Activated naive CD8-positive, alpha-beta T cell treated with anti-CD3 and anti-CD28 coated beads for 36 hours (primary cell): ENCODE data around the gene INHBC. TPM values are rescaled to one million over a fixed set of nuclear protein-coding genes. Genes with fewer than 3 reads are reported as not detected.
"Not testable (repeated sequence)": the region's sequence is repeated elsewhere in the genome, so short reads cannot be mapped to it uniquely, and the experiment has no call there.

Experiments used
- DNase-seq: peaks from one replicate; pipeline ENCODE4 v3.0.0; 2021
- H3K27ac Mint-ChIP-seq: one replicate; pipeline ENCODE4 v1.8.0; 2022; ENCODE audit warnings: mild to moderate bottlenecking, moderate library complexity, mixed read lengths
- H3K27me3 Mint-ChIP-seq: one replicate; pipeline ENCODE4 v1.8.0; 2022; ENCODE audit warnings: mild to moderate bottlenecking, mixed read lengths
- H3K36me3 Mint-ChIP-seq: one replicate; pipeline ENCODE4 v1.8.0; 2021; ENCODE audit warnings: mild to moderate bottlenecking, mixed read lengths
- H3K4me1 Mint-ChIP-seq: one replicate; pipeline ENCODE4 v1.8.0; 2021; ENCODE audit warnings: mixed read lengths
- H3K4me3 Mint-ChIP-seq: one replicate; pipeline ENCODE4 v1.8.0; 2022; ENCODE audit warnings: mild to moderate bottlenecking, moderate library complexity, mixed read lengths
- H3K9me3 Mint-ChIP-seq: one replicate; pipeline ENCODE4 v1.8.0; 2022; ENCODE audit warnings: mixed read lengths
- total RNA-seq, 2 experiments: library from RNA; stranded (reverse); gene quantifications; one replicate each; pipeline ENCODE4 v1.2.3, GENCODE V29; 2021

Gene INHBC
- total RNA-seq, 2 experiments from 2014 or later = not detected

GRCh38 chr12:57441393-57441792 is 6.8 kb downstream of the INHBC start:
- H3K9me3 Mint-ChIP-seq, H3K4me1 Mint-ChIP-seq, H3K27ac Mint-ChIP-seq: not testable (repeated sequence)

GRCh38 chr12:57441846-57442427 is 7.4 kb downstream of the INHBC start:
- H3K36me3 Mint-ChIP-seq = no peaks in the 10 kb centered on the region
- peaks cover 3% of the 10 kb centered on the region for H3K9me3 Mint-ChIP-seq
- no peak overlapping the region for H3K4me3 Mint-ChIP-seq
- no peak for DNase-seq
- no peak overlapping the region for H3K27ac Mint-ChIP-seq
- no peaks in the 10 kb centered on the region for H3K27me3 Mint-ChIP-seq
- H3K4me1 Mint-ChIP-seq = no peaks in the 10 kb centered on the region

More at GRCh38 chr12:57441393-57441792, 6.8 kb downstream of the INHBC start:
- H3K4me3 Mint-ChIP-seq, H3K36me3 Mint-ChIP-seq, DNase-seq, H3K27me3 Mint-ChIP-seq: not testable (repeated sequence)

- not testable (repeated sequence) for H3K4me1 Mint-ChIP-seq, DNase-seq, H3K9me3 Mint-ChIP-seq, H3K4me3 Mint-ChIP-seq, H3K36me3 Mint-ChIP-seq, H3K27me3 Mint-ChIP-seq, H3K27ac Mint-ChIP-seq
These were observed 9.8 kb downstream of the INHBC start for GRCh38 chr12:57444337-57444736.

- no peaks in the 10 kb centered on the region for H3K36me3 Mint-ChIP-seq
- H3K4me1 Mint-ChIP-seq = no peaks in the 10 kb centered on the region
- H3K27me3 Mint-ChIP-seq = no peaks in the 10 kb centered on the region
- no peak overlapping the region for H3K27ac Mint-ChIP-seq
- H3K4me3 Mint-ChIP-seq = no peak overlapping the region
- peaks cover 3% of the 10 kb centered on the region for H3K9me3 Mint-ChIP-seq
- DNase-seq = no peak
These were observed 10.2 kb downstream of the INHBC start for GRCh38 chr12:57444744-57445143.

GRCh38 chr12:57446292-57446960 is 11.8 kb downstream of the INHBC start:
- no peak for DNase-seq
- Mint-ChIP-seq H3K4me1 (no peaks in the 10 kb centered on the region), H3K27me3 (no peaks in the 10 kb centered on the region), H3K9me3 (peaks cover 3% of the 10 kb centered on the region), H3K27ac (no peak overlapping the region), H3K4me3 (no peak overlapping the region), H3K36me3 (no peaks in the 10 kb centered on the region)

- DNase-seq = no peak
- Mint-ChIP-seq H3K27me3 (no peaks in the 10 kb centered on the region), H3K27ac (no peak overlapping the region), H3K4me1 (peaks cover 2% of the 10 kb centered on the region), H3K4me3 (no peak overlapping the region), H3K9me3 (no peaks in the 10 kb centered on the region), H3K36me3 (no peaks in the 10 kb centered on the region)
These were observed 14.1 kb downstream of the INHBC start for GRCh38 chr12:57448669-57449068.

- no peak overlapping the region for H3K4me3 Mint-ChIP-seq
- no peaks in the 10 kb centered on the region for H3K9me3 Mint-ChIP-seq
- no peaks in the 10 kb centered on the region for H3K36me3 Mint-ChIP-seq
- no peak overlapping the region for H3K27ac Mint-ChIP-seq
- DNase-seq = no peak
- peaks cover 2% of the 10 kb centered on the region for H3K4me1 Mint-ChIP-seq
- H3K27me3 Mint-ChIP-seq = no peaks in the 10 kb centered on the region
These were observed 14.8 kb downstream of the INHBC start for GRCh38 chr12:57449375-57449774.

GRCh38 chr12:57450057-57450456 is 15.5 kb downstream of the INHBC start:
- no peak overlapping the region for H3K4me3 Mint-ChIP-seq
- no peaks in the 10 kb centered on the region for H3K36me3 Mint-ChIP-seq
- DNase-seq = no peak
- no peaks in the 10 kb centered on the region for H3K27me3 Mint-ChIP-seq
- no peaks in the 10 kb centered on the region for H3K9me3 Mint-ChIP-seq
- H3K27ac Mint-ChIP-seq = no peak overlapping the region
- H3K4me1 Mint-ChIP-seq = peaks cover 5% of the 10 kb centered on the region

GRCh38 chr12:57451233-57451778 is 16.7 kb downstream of the INHBC start:
- H3K4me3 Mint-ChIP-seq = no peak overlapping the region
- no peak for DNase-seq
- no peak overlapping the region for H3K27ac Mint-ChIP-seq
- no peaks in the 10 kb centered on the region for H3K36me3 Mint-ChIP-seq
- H3K4me1 Mint-ChIP-seq = peaks cover 13% of the 10 kb centered on the region
- H3K9me3 Mint-ChIP-seq = no peaks in the 10 kb centered on the region
- no peaks in the 10 kb centered on the region for H3K27me3 Mint-ChIP-seq

- Mint-ChIP-seq H3K9me3 (no peaks in the 10 kb centered on the region), H3K36me3 (no peaks in the 10 kb centered on the region), H3K27ac (no peak overlapping the region), H3K27me3 (no peaks in the 10 kb centered on the region), H3K4me1 (peaks cover 13% of the 10 kb centered on the region), H3K4me3 (no peak overlapping the region)
- DNase-seq = no peak
These were observed 17.8 kb downstream of the INHBC start for GRCh38 chr12:57452181-57452936.

GRCh38 chr12:57452937-57453509 is 18.4 kb downstream of the INHBC start:
- no peaks in the 10 kb centered on the region for H3K27me3 Mint-ChIP-seq
- peak; percentile 63 for DNase-seq
- H3K27ac Mint-ChIP-seq = no peak overlapping the region
- no peaks in the 10 kb centered on the region for H3K9me3 Mint-ChIP-seq
- peaks cover 15% of the 10 kb centered on the region for H3K4me1 Mint-ChIP-seq
- no peaks in the 10 kb centered on the region for H3K36me3 Mint-ChIP-seq
- no peak overlapping the region for H3K4me3 Mint-ChIP-seq

GRCh38 chr12:57454213-57454565 is 19.6 kb downstream of the INHBC start:
- H3K27ac Mint-ChIP-seq = peak overlapping the region; percentile 82

GRCh38 chr12:57454566-57455373 is 20.2 kb downstream of the INHBC start, which contains the start of gene INHBE:
Gene INHBE, plus strand, starts transcription at chr12:57455307. Its CDS starts 230 bp downstream, at chr12:57455537.
- H3K4me1 Mint-ChIP-seq = peaks cover 28% of the 10 kb centered on the region
- no peaks in the 10 kb centered on the region for H3K36me3 Mint-ChIP-seq
- peak within 1 kb of the TSS; percentile 82 for H3K27ac Mint-ChIP-seq
- H3K4me3 Mint-ChIP-seq = peak within 1 kb of the TSS; percentile 77
- no peaks in the 10 kb centered on the region for H3K9me3 Mint-ChIP-seq
- H3K27me3 Mint-ChIP-seq = no peaks in the 10 kb centered on the region
- DNase-seq = peak; percentile 36

More at GRCh38 chr12:57454213-57454565, 19.6 kb downstream of the INHBC start:
- Mint-ChIP-seq H3K27me3 (no peaks in the 10 kb centered on the region), H3K4me1 (peaks cover 24% of the 10 kb centered on the region), H3K9me3 (no peaks in the 10 kb centered on the region), H3K36me3 (no peaks in the 10 kb centered on the region), H3K4me3 (peak overlapping the region; percentile 55)
- DNase-seq = no peak

- no peak for DNase-seq
- H3K27me3 Mint-ChIP-seq = peaks cover 4% of the 10 kb centered on the region
- H3K36me3 Mint-ChIP-seq = no peaks in the 10 kb centered on the region
- H3K9me3 Mint-ChIP-seq = no peaks in the 10 kb centered on the region
- peak overlapping the region; percentile 77 for H3K4me3 Mint-ChIP-seq
- peak overlapping the region; percentile 82 for H3K27ac Mint-ChIP-seq
- H3K4me1 Mint-ChIP-seq = peaks cover 33% of the 10 kb centered on the region
These were observed 21.0 kb downstream of the INHBC start for GRCh38 chr12:57455374-57456144.
